ENCODE data around the gene RAB3C. TPM values are rescaled to one million over a fixed set of nuclear protein-coding genes. Genes with fewer than 3 reads are reported as not detected.

Gene RAB3C
- total RNA-seq, 3 donors from 2014 or later, result 2.9 to 4.8 (median 3.1) TPM

DNA sequence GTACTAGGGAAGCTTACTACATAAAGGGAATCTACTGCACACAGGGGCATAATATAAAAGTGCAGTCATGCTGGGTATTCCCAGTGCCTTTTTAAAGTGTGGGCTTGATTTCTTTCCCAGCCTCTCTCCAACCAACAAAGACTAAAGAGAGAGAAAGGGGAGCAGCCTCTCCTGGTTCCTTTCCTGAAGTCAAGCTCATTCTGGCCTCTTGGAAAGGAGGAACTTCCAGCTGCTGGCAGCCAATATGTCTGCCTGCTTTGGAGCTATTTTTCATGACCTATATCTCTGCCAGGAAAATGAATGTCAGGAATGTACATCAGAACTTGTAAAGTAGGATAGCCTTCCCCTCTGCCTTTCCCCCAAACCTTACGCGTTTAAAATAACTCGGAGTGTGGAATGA lies 57.1 kb downstream of the RAB3C start:
- TF ChIP-seq, protein P1, sequence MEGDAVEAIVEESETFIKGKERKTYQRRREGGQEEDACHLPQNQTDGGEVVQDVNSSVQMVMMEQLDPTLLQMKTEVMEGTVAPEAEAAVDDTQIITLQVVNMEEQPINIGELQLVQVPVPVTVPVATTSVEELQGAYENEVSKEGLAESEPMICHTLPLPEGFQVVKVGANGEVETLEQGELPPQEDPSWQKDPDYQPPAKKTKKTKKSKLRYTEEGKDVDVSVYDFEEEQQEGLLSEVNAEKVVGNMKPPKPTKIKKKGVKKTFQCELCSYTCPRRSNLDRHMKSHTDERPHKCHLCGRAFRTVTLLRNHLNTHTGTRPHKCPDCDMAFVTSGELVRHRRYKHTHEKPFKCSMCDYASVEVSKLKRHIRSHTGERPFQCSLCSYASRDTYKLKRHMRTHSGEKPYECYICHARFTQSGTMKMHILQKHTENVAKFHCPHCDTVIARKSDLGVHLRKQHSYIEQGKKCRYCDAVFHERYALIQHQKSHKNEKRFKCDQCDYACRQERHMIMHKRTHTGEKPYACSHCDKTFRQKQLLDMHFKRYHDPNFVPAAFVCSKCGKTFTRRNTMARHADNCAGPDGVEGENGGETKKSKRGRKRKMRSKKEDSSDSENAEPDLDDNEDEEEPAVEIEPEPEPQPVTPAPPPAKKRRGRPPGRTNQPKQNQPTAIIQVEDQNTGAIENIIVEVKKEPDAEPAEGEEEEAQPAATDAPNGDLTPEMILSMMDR (IDR thresholded peaks at IDR 0.05), result no peak
- DNase-seq (no peak), ATAC-seq (no peak)
- Histone ChIP-seq H3K9me3 (no peaks in the 10 kb centered on the region), H3K4me3 (no peak overlapping the region), H3K36me3 (ENCODE audit: low read depth) (no peaks in the 10 kb centered on the region), H3K4me1 (ENCODE audit: low read depth) (no peaks in the 10 kb centered on the region)
- intact Hi-C loops (cut with DNase I, micrococcal nuclease), result no loop called here

DNA sequence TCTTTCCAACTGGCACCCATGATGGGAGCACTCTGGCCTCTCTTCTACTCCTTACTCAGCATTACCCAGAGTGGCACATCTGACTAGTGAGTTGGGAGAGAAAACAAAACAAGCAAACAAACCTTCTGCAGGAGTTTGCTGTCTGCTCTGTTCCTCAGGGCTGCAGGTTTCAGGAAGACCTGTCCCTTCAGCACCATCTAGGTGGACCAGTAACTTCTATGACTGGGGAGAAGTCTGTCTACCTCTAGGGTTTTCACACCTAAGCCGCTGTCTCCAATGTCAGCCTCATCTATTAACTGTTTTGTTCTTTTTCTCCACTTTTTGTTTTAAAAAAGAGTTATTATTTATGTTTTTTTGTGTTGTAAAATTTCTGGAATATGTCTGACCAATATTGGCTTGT lies 58.7 kb downstream of the RAB3C start:
- Histone ChIP-seq H3K9me3 (no peaks in the 10 kb centered on the region), H3K36me3 (ENCODE audit: low read depth) (no peaks in the 10 kb centered on the region), H3K4me3 (no peak overlapping the region), H3K4me1 (ENCODE audit: low read depth) (no peaks in the 10 kb centered on the region)
- no peak for ATAC-seq
- intact Hi-C loops (cut with DNase I, micrococcal nuclease), result no loop called here
- TF ChIP-seq, protein P1 (IDR thresholded peaks at IDR 0.05), result no peak
- DNase-seq, result no peak

DNA sequence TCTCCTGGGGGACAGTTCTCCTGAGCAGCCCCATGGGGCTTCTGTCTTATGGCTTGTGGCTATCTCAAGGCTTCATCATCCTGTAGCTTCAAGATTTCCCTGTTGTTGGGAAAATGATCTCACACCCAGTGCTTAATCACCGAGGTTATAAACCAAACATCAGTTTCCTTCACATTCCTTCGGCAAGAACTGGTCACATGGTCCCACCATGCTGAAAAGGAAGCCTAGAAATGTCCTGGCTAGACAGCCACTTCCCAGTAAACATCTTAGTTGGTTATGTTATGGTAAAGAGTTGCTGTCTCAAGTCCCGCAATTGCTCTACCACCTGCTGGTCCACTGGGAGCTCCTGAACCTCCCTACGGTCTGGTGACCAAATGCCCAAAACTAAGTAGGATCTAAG lies 66.0 kb downstream of the RAB3C start:
- DNase-seq, result no peak
- TF ChIP-seq, protein P1 (IDR thresholded peaks at IDR 0.05), result no peak
- Histone ChIP-seq H3K4me3 (no peak overlapping the region), H3K4me1 (ENCODE audit: low read depth) (no peaks in the 10 kb centered on the region), H3K36me3 (ENCODE audit: low read depth) (no peaks in the 10 kb centered on the region), H3K9me3 (no peaks in the 10 kb centered on the region)
- no peak for ATAC-seq
- intact Hi-C loops (cut with DNase I, micrococcal nuclease), result no loop called here

DNA sequence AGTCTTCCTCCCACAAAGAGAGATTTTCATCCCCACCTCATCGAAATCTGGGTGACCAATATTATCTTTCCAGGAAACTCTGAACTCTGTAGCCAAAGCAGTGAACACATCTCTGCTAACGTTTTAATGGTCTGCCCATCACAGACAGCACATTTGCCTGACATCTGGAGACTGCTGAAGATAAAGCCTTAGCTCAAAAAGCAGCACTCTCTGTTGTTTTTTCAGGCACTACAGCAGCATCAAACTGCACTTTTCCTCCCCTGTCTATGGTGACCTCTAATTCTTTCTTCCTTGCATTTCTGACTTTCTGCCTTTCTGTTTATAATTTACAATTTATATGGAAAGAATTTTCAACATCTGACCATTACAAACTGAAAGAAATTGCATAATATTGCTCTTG lies 66.8 kb downstream of the RAB3C start:
- no peaks in the 10 kb centered on the region for H3K36me3 ChIP-seq (ENCODE audit: low read depth)
- intact Hi-C loops (cut with DNase I, micrococcal nuclease), result no loop called here
- DNase-seq, result no peak
- no peak for ATAC-seq
- TF ChIP-seq, protein P1 (IDR thresholded peaks at IDR 0.05), result no peak
- no peaks in the 10 kb centered on the region for H3K4me1 ChIP-seq (ENCODE audit: low read depth)
- no peaks in the 10 kb centered on the region for H3K9me3 ChIP-seq
- H3K4me3 ChIP-seq, result no peak overlapping the region

DNA sequence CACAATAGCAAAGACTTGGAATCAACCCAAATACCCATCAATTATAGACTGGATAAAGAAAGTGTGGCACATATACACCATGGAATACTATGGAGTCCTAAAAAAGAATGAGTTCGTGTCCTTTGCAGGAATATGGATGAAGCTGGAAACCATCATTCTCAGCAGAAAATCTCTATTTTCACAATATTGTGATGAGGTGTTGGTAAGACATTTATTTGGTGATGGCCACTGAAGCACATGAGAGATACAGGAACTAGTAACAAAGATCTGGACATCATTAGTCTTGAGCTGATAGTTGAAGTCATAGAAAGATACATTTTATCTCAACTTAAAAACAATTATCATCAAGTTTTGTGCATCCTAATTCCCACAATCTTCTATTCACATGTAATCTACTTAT lies 70.6 kb downstream of the RAB3C start:
- H3K4me3 ChIP-seq, result no peak overlapping the region
- H3K4me1 ChIP-seq (ENCODE audit: low read depth), result no peaks in the 10 kb centered on the region
- ATAC-seq (no peak), DNase-seq (no peak)
- H3K36me3 ChIP-seq (ENCODE audit: low read depth), result no peaks in the 10 kb centered on the region
- intact Hi-C loops (cut with DNase I, micrococcal nuclease), result no loop called here
- TF ChIP-seq, protein P1 (IDR thresholded peaks at IDR 0.05), result no peak
- H3K9me3 ChIP-seq, result no peaks in the 10 kb centered on the region

DNA sequence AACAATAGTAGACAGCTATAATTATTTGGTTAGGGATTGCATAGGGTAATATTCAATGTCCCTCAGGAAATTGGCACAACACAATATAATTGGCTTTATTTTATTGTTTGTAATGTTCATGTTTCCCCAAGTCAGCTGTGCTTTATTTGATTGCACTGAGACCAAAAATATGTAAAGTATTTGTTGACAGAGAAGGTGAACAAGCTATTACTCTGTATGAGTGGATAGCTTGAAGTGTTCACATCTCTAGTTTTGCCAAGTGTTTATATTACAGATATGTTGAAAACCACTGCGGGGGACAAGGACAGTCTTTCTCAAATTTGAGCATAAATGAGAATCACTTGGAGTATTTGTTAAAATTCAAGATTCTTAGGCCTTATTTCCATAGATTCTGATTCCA lies 83.3 kb downstream of the RAB3C start:
- ATAC-seq (no peak), DNase-seq (no peak)
- intact Hi-C loops (cut with DNase I, micrococcal nuclease), result no loop called here
- H3K36me3 ChIP-seq (ENCODE audit: low read depth), result no peaks in the 10 kb centered on the region
- H3K4me3 ChIP-seq, result no peak overlapping the region
- no peaks in the 10 kb centered on the region for H3K9me3 ChIP-seq
- TF ChIP-seq, protein P1 (IDR thresholded peaks at IDR 0.05), result no peak
- H3K4me1 ChIP-seq (ENCODE audit: low read depth), result no peaks in the 10 kb centered on the region

All from mucosa of descending colon (tissue), 3 donors.